Activated T-cell treated with anti-CD3 and anti-CD28 coated beads, Interleukin-2, amount 50 U/mL, for 48 hours (primary cell): ENCODE results near the gene SEMA3B.
A peak's percentile ranks its signal among the peaks of the same experiment; 100 is the strongest.

Source experiments
- DNase-seq, 2 experiments: peaks; one replicate each; pipeline ENCODE4 v3.0.0-alpha.2; 2020

The SEMA3B gene

DNA sequence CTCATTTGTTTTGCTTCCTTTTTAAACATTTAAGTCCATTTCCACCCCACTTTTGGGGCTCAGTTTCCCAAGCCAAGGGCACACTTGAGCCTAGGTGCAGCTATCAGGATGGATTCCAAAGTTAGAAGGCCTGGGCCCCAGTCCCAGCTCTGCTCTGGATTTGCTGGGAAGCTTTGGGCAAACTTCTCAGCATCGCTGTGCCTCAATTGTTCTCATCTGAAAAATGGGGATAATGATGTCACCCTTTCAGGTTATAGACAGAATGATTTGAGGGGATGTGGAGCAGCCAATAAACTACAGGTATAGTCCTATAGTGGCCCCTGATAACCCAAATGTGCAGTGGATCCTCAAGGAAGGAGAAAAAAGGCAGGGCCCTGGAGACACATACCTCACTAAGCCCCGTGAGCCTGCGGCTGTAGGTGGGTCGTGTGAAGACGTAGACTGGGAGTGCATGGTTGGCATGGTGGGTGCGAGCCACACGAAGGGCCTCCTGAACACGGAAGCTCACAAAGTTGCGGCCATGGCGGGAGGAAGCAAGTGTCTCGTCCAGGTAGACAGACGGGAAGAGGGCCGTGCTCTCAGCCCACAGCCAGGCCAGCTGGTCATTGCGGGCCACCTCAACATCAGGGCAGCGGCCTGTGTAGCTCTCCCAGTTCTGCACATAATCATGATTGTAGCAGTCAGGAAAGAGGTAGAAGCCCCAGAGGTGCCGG lies 50.4 kb downstream of the SEMA3B start:
- no peak for DNase-seq

DNA sequence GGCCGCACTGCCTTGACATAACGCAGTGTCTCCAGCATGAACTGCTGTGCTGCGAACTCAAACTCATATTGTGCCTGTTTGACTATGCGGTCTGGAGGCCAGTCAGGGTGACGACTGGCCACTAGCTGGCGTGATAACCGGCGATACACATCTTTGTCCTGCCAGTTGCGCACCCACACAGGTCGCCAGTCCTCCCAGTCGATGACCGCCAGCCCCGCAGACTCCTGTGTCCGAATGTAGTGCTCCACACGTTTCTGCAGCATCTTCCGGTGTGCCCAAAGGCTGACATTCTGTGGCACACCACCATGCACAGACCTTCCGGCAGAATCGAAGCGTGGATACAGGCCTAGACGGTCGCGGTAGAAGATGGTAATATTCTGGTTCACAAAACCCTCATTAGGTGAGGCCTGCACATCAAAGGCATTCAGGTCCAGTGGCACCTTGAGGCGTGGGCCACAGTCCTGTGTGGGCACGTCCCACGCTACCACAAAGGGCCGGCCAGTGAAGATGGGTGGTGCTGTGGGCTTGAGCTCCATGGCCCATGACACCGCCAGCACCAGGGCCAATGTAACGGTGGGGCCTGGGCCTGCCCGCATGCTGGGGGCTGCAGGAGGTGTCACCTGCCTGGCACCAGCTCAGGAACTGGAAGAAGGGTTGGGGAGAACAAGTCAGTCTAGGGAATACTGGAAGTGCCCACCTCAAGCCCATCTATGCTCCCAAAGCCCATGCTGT lies 51.1 kb downstream of the SEMA3B start:
- no peak for DNase-seq

DNA sequence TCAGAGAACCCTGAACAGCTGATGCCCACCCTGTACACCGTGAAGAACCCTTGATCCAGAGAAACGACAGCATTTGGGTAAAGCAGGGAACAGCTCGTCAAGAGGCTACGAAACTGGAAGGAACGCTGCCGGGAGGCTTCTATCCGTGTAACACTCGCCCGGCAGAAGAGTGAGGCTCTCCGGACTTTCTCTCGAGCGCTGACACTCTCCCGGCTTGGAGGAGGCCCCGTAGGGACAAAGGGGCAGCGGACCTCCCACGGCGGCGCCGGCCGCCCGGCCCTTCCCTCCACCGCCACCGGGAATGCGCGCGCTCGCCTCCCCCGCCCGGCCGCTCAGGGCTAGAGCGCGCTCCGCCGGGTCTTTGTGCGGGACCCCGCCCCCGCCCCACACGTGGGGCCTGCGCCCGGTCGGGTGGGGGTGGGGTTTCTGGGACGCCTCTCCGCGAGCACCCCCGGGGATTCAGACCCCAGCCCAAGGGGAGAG lies 51.9 kb downstream of the SEMA3B start:
- no peak for DNase-seq

DNA sequence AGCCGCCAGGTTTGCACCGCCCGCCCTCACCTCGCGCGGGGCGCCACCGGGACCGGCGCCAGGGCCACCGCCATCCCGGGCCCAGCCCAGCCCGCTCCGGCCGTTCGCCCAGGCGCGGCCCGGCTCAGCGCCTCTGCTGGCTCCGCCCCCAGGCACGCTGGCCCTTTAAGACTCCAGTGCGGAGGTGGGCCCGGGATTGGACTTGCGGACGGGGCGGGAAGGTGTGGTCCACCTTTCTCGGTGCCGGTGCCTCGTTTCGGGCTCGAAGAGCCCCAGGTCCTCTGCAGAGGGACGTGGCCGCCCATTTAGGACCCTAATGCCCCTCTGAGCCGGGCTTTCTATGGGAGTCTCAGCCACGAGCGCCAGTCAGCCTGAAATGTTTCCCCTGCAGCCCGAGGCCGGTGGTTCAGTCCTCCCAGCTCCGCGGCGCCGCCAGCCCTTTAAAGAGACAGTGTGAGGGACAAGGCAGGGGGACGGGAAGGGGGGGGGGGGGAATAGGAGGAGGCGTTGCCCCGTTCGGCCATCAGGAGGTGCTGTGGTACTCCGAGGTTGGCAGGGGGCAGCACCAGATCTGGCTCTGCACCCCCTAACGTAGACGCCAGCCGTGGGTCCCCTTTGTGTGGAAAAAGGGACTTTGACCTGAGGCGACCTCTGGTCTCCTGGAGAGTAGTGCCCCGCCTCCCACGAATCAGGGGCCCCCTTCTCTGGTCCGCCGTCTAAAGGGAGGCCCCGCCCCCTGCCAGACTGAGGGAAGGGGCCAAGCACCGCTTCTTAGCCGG lies 52.6 kb downstream of the SEMA3B start:
- peak; percentile 92 for DNase-seq

DNA sequence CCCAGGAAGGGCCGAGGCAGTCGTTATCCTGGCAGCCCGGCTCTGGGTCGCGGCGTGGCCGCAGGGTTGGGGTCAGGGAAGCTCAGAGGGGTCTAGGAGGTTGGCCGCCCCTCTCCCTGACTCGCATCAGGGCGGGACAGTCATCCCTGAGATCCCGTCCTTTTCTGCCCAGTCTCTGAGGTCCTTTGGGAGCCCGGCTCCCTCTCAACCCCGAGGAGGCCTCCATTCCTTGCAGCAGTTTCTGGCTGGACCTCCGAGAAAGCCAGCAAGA lies 53.1 kb downstream of the SEMA3B start:
- no peak for DNase-seq

DNA sequence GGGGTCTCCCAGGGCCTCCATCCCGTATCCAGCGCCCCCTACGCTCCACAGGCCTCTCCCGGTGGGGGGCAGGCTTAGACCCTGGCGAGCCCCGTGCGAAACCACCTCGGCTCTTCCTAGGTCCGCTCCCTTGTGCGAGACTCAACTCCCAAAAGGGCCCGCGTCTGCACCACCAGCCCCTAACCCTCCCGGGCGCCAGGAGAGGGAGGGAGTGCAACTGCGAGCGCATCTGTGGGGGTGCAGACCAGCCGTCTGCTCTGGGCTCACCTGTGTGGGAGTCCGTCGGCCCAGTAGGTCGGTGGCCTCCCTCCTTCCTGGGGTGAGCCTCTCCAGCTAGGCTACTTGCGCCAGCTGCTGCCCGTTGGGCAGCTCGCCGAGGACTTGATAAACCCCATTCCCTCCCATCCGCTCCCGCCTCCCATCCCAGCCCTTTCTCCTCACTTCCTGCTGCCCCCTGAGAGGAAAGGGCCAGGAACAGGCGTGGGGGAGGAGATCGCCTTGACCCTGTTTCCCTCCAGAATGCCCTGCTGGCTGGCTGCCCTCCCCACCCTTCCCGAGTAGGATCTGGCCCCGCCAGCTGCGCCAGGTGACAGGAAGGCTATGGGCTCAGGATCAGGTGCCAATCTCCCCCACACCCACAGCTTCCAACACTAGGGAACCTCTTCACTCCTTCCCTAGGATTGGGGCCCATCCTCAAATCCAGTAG lies 53.6 kb downstream of the SEMA3B start, which contains the start of gene HYAL2:
HYAL2 (minus strand) TSS at position 360 of the 706 bp plus-strand sequence. CDS start 2,256 bp downstream, outside the sequence.
- no peak for DNase-seq

- no peak for DNase-seq
These were observed 54.2 kb downstream of the SEMA3B start for GRCh38 chr3:50323092-50323600.

- DNase-seq: no peak
These were observed 54.8 kb downstream of the SEMA3B start for GRCh38 chr3:50323614-50324199.

- peak; percentile 81 to 82 for DNase-seq
These were observed 55.6 kb downstream of the SEMA3B start for GRCh38 chr3:50324351-50325112.

DNA sequence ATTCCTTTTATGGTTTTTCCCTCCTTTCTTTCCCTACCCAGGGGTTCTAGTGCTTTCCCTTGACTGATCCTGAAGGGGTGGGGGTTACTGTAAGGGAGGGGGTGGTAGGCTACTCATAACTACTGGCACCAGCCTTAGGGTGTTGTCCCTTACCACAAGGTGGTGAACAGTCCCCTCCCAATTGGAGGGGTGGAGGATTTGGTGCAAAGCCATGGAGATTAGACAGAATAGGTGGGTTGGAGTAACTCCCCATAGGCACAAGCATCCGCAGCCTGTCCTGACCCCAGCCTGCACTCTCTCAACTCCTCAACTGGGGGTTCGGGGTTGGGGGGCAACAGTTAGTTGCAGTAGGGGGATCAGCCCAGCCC lies 56.1 kb downstream of the SEMA3B start:
- DNase-seq: no peak

- no peak for DNase-seq
These were observed 56.7 kb downstream of the SEMA3B start for GRCh38 chr3:50325497-50326181.

- DNase-seq: no peak
These were observed 57.2 kb downstream of the SEMA3B start for GRCh38 chr3:50326182-50326541.

DNA sequence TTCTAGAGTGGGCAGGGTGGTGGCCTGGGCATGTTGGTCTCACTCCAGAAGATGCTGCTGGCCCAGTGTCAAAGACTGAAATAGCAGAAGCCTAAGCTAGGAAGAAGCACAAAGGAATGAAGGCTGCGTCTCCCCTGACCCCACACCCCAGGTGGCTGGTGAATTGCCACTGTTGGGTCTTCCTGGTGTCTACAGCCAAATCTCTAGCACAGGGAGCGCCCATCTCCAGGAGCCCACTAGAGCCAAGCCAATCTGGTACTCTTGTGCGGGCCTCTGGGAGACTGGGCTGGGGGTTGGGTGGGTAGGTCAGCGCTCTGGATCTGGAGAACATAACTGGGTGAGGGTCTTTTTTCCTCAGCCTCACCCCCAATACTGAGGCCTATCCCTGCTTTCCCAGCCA lies 58.2 kb downstream of the SEMA3B start:
- no peak for DNase-seq
